Kidney (tissue), 14 donors: Measurements from ENCODE around the gene ARL4D. TPM values are rescaled to one million over a fixed set of nuclear protein-coding genes. Genes with fewer than 3 reads are reported as not detected.

Source experiments
- DNase-seq, 5 donors: peaks; one replicate each; pipeline ENCODE4 v3.0.0-alpha.2; 2013 to 2020
- FAIRE-seq: peaks from 2 replicates; lab custom pipeline; 2012; peaks lifted over from hg19 to GRCh38; lab: Jason Lieb, UNC
- H3K27ac ChIP-seq, 2 donors: one replicate each; pipeline ENCODE4 v1.7.0; 2013; ENCODE audit warnings: low read depth in 2 of 2, low read length in 2 of 2, inconsistent platforms in 1 of 2
- H3K27me3 ChIP-seq: one replicate; pipeline ENCODE4 v1.7.1; 2013; ENCODE audit warnings: low read length, inconsistent platforms; ENCODE audit not compliant: control insufficient read depth, insufficient read depth
- H3K36me3 ChIP-seq, 3 donors: one replicate each; pipeline versions ENCODE4 v1.7.0 to v1.7.1; 2013; ENCODE audit warnings: low read length in 3 of 3, control low read depth in 1 of 3, inconsistent platforms in 1 of 3; ENCODE audit not compliant: insufficient read depth in 3 of 3, control insufficient read depth in 2 of 3
- H3K4me1 ChIP-seq, 3 donors: one replicate each; pipeline versions ENCODE4 v1.7.0 to v1.7.1; 2013; ENCODE audit warnings: low read length in 3 of 3, inconsistent platforms in 1 of 3, low read depth in 1 of 3; ENCODE audit not compliant: control insufficient read depth in 2 of 3, insufficient read depth in 2 of 3
- H3K4me3 ChIP-seq, 3 donors: one replicate each; pipeline versions ENCODE4 v1.7.0 to v1.8.1; 2013; ENCODE audit warnings: low read length in 3 of 3, control low read depth in 1 of 3, inconsistent platforms in 1 of 3
- H3K9ac ChIP-seq, 3 donors: one replicate each; pipeline versions ENCODE4 v1.7.0 to v1.7.1; 2013; ENCODE audit warnings: low read length in 3 of 3, control low read depth in 1 of 3, inconsistent platforms in 1 of 3
- H3K9me3 ChIP-seq, 3 donors: one replicate each; pipeline versions ENCODE4 v1.7.0 to v1.7.1; 2013; ENCODE audit warnings: low read length in 3 of 3, control low read depth in 1 of 3, inconsistent platforms in 1 of 3; ENCODE audit not compliant: control insufficient read depth in 2 of 3, insufficient read depth in 1 of 3
- CTCF ChIP-seq: IDR thresholded peaks from 3 replicates; pipeline ENCODE4 v1.5.1; 2012; ENCODE audit warnings: mild to moderate bottlenecking, moderate library complexity, borderline replicate concordance; ENCODE audit not compliant: insufficient read depth; ENCODE audit errors: extremely low read depth
- intact Hi-C: fragments of 100-400 bp; cut with DNase I; formaldehyde crosslinking; loops from one replicate; pipeline ENCODE4 v1.11.1; 2022
- polyA plus RNA-seq: library from polyadenylated mRNA; stranded (reverse); fragments of 350-450 nt; fragmentation: Illumina TruSeq; extraction: RNeasy Lipid Tissue Mini Kit (QIAGEN cat#74804); gene quantifications from one replicate; pipeline ENCODE4 v1.2.3, GENCODE V29; 2014; ENCODE audit warnings: low read depth, low replicate concordance; ENCODE audit not compliant: insufficient read depth
- total RNA-seq: library from RNA; stranded (reverse); fragmentation: NEBNext Ultra II Directional; extraction: Animal tissue kit (Norgen Biotek cat#: 25700); gene quantifications from one replicate; pipeline ENCODE4 v1.2.1, GENCODE V29; 2021
- donor health status: control.
- donor health status: control.
- donor health status: control.
- donor health status: control.
- donor health status: control.
- donor health status: DM: yes; HTN: yes; CAD: no.
- donor health status: Normal renal cell carcinoma (clear cell type).

The ARL4D gene
- total and polyA plus RNA-seq, 2 donors from 2014 or later: 48.8 to 81.2 TPM

GRCh38 chr17:43427362-43428043, 28.7 kb downstream of the ARL4D start:
- Histone ChIP-seq H3K4me3 (no peak overlapping the region), H3K4me1 (peaks cover 0 to 4% (median 4%) of the 10 kb centered on the region in 3 donors), H3K9ac (no peak overlapping the region), H3K27me3 (no peaks in the 10 kb centered on the region), H3K27ac (no peak overlapping the region), H3K36me3 (no peaks in the 10 kb centered on the region), H3K9me3 (no peaks in the 10 kb centered on the region)
- intact Hi-C loops: no loop called here
- FAIRE-seq (no peak), DNase-seq (no peak)
- no peak for TF ChIP-seq CTCF

GRCh38 chr17:43428524-43428923, 29.7 kb downstream of the ARL4D start:
- FAIRE-seq: no peak
- Histone ChIP-seq H3K9me3 (no peaks in the 10 kb centered on the region), H3K27me3 (no peaks in the 10 kb centered on the region), H3K4me1 (peaks cover 0 to 4% (median 4%) of the 10 kb centered on the region in 3 donors), H3K36me3 (no peaks in the 10 kb centered on the region), H3K4me3 (no peak overlapping the region), H3K9ac (no peak overlapping the region), H3K27ac (no peak overlapping the region)
- no peak for DNase-seq
- intact Hi-C loops: no loop called here
- no peak for TF ChIP-seq CTCF

GRCh38 chr17:43430936-43431713, 32.3 kb downstream of the ARL4D start:
- Histone ChIP-seq H3K4me3 (no peak overlapping the region), H3K9me3 (no peaks in the 10 kb centered on the region), H3K27me3 (no peaks in the 10 kb centered on the region), H3K9ac (no peak overlapping the region), H3K27ac (peak overlapping the region in 1 of 2 donors; percentile 53), H3K4me1 (peaks cover 0 to 6% (median 4%) of the 10 kb centered on the region in 3 donors), H3K36me3 (no peaks in the 10 kb centered on the region)
- no peak for TF ChIP-seq CTCF
- peak in 1 of 5 donors; percentile 34 for DNase-seq
- intact Hi-C loops: no loop called here
- no peak for FAIRE-seq
